Measurements from ENCODE around the gene ANKRD13D. TPM values are rescaled to one million over a fixed set of nuclear protein-coding genes. Genes with fewer than 3 reads are reported as not detected.

Gene ANKRD13D
- total and polyA plus RNA-seq, 2 experiments from 2014 or later: 20.3 to 30.8 TPM

DNA sequence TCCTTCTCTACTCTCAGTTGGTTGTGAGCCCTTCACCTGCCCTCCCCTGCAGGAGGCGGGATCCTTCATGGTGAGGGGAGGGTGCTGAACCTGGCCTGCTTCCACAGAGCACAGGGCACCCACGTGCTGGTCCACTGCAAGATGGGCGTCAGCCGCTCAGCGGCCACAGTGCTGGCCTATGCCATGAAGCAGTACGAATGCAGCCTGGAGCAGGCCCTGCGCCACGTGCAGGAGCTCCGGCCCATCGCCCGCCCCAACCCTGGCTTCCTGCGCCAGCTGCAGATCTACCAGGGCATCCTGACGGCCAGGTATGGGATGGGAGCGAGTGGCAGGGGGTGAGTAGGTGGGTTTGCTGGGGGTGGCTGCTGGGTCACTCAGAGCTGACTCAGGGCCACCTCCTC, 20.6 kb downstream of the ANKRD13D start:
- ATAC-seq (no peak), DNase-seq (ENCODE audit: low spot score) (no peak)
- Histone ChIP-seq H3K9me2 (ENCODE audit: insufficient read depth) (no peaks in the 10 kb centered on the region), H3F3A (replicated peaks; ENCODE audit: low read depth) (no peaks in the 10 kb centered on the region), H2AFZ (no peak overlapping the region), H4K20me1 (replicated peaks; ENCODE audit: insufficient read depth) (no peaks in the 10 kb centered on the region), H3K79me2 (replicated peaks; ENCODE audit: insufficient read depth) (no peaks in the 10 kb centered on the region), H3K27ac (ENCODE audit: low read depth) (no peak overlapping the region), H3K36me3 (ENCODE audit: insufficient read depth) (no peaks in the 10 kb centered on the region), H3K4me3 (no peak overlapping the region), H3K27me3 (ENCODE audit: insufficient read depth) (no peaks in the 10 kb centered on the region), H3K4me2 (no peak overlapping the region), H3K4me1 (ENCODE audit: insufficient read depth) (no peaks in the 10 kb centered on the region)
- TF ChIP-seq, protein P1, sequence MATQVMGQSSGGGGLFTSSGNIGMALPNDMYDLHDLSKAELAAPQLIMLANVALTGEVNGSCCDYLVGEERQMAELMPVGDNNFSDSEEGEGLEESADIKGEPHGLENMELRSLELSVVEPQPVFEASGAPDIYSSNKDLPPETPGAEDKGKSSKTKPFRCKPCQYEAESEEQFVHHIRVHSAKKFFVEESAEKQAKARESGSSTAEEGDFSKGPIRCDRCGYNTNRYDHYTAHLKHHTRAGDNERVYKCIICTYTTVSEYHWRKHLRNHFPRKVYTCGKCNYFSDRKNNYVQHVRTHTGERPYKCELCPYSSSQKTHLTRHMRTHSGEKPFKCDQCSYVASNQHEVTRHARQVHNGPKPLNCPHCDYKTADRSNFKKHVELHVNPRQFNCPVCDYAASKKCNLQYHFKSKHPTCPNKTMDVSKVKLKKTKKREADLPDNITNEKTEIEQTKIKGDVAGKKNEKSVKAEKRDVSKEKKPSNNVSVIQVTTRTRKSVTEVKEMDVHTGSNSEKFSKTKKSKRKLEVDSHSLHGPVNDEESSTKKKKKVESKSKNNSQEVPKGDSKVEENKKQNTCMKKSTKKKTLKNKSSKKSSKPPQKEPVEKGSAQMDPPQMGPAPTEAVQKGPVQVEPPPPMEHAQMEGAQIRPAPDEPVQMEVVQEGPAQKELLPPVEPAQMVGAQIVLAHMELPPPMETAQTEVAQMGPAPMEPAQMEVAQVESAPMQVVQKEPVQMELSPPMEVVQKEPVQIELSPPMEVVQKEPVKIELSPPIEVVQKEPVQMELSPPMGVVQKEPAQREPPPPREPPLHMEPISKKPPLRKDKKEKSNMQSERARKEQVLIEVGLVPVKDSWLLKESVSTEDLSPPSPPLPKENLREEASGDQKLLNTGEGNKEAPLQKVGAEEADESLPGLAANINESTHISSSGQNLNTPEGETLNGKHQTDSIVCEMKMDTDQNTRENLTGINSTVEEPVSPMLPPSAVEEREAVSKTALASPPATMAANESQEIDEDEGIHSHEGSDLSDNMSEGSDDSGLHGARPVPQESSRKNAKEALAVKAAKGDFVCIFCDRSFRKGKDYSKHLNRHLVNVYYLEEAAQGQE (IDR thresholded peaks at IDR 0.05; ENCODE audit: unreplicated experiment): no peak
- TF ChIP-seq EZH2 (IDR thresholded peaks at IDR 0.05; ENCODE audit: low read depth, unreplicated experiment): no peak
- TF ChIP-seq POLR2AphosphoS5 (IDR thresholded peaks at IDR 0.05; ENCODE audit: low read depth): no peak
- no peak for TF ChIP-seq JUNB (IDR thresholded peaks at IDR 0.05; ENCODE audit: unreplicated experiment)
- no peak for TF ChIP-seq EZH2phosphoT487 (IDR thresholded peaks at IDR 0.05; ENCODE audit: unreplicated experiment)
- TF ChIP-seq, protein P2, sequence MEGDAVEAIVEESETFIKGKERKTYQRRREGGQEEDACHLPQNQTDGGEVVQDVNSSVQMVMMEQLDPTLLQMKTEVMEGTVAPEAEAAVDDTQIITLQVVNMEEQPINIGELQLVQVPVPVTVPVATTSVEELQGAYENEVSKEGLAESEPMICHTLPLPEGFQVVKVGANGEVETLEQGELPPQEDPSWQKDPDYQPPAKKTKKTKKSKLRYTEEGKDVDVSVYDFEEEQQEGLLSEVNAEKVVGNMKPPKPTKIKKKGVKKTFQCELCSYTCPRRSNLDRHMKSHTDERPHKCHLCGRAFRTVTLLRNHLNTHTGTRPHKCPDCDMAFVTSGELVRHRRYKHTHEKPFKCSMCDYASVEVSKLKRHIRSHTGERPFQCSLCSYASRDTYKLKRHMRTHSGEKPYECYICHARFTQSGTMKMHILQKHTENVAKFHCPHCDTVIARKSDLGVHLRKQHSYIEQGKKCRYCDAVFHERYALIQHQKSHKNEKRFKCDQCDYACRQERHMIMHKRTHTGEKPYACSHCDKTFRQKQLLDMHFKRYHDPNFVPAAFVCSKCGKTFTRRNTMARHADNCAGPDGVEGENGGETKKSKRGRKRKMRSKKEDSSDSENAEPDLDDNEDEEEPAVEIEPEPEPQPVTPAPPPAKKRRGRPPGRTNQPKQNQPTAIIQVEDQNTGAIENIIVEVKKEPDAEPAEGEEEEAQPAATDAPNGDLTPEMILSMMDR (conservative IDR thresholded peaks at IDR 0.05; ENCODE audit: low read depth in 2 of 2): no peak
- no peak for TF ChIP-seq STAT1 (IDR thresholded peaks at IDR 0.05; ENCODE audit: unreplicated experiment)
- TF ChIP-seq ZNF331 (CRISPR knock-in tag; IDR thresholded peaks at IDR 0.05; ENCODE audit: low read depth): no peak
- TF ChIP-seq CREB1 (CRISPR knock-in tag; IDR thresholded peaks at IDR 0.05; ENCODE audit: low read depth): no peak
- no peak for TF ChIP-seq NANOG (IDR thresholded peaks at IDR 0.05; ENCODE audit: borderline replicate concordance)
- TF ChIP-seq, protein P3, sequence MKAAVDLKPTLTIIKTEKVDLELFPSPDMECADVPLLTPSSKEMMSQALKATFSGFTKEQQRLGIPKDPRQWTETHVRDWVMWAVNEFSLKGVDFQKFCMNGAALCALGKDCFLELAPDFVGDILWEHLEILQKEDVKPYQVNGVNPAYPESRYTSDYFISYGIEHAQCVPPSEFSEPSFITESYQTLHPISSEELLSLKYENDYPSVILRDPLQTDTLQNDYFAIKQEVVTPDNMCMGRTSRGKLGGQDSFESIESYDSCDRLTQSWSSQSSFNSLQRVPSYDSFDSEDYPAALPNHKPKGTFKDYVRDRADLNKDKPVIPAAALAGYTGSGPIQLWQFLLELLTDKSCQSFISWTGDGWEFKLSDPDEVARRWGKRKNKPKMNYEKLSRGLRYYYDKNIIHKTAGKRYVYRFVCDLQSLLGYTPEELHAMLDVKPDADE (IDR thresholded peaks at IDR 0.05): no peak
- no peak for TF ChIP-seq ZNF462 (CRISPR knock-in tag; IDR thresholded peaks at IDR 0.05)
- TF ChIP-seq ZNF114 (CRISPR knock-in tag; IDR thresholded peaks at IDR 0.05): no peak
- Mint-ChIP-seq H3K4me1 (no peaks in the 10 kb centered on the region; the same call in 2 of the 3 replicates), H3K27ac (no peak overlapping the region), H3K9me3 (no peaks in the 10 kb centered on the region), H3K36me3 (ENCODE audit: low read depth) (no peaks in the 10 kb centered on the region), H3K4me3 (no peak overlapping the region), H3K27me3 (ENCODE audit: insufficient read depth, low read depth, poor library complexity) (peaks cover 9% of the 10 kb centered on the region)
